Measurements from ENCODE around the gene PYCR2.

Gene PYCR2

GRCh38 chr1:225887030-225887314 lies 37.1 kb downstream of the PYCR2 start:
- Histone ChIP-seq H3K9me3 (ENCODE audit: low read length) (no peaks in the 10 kb centered on the region), H3K27ac (ENCODE audit: low read depth, low read length) (no peak overlapping the region), H3K4me1 (ENCODE audit: insufficient read depth, low read length) (no peaks in the 10 kb centered on the region), H3K9ac (ENCODE audit: low read length) (no peak overlapping the region), H3K4me3 (ENCODE audit: low read depth in 1 of 2, low read length in 2 of 2) (no peak overlapping the region), H3K36me3 (ENCODE audit: insufficient read depth, low read length) (no peaks in the 10 kb centered on the region), H3K27me3 (ENCODE audit: control insufficient read depth in 1 of 2, insufficient read depth in 2 of 2, low read length in 2 of 2) (no peaks in the 10 kb centered on the region)

GRCh38 chr1:225886159-225887029 lies 37.7 kb downstream of the PYCR2 start:
- no peak overlapping the region for H3K9ac ChIP-seq (ENCODE audit: low read length)
- no peak overlapping the region for H3K27ac ChIP-seq (ENCODE audit: low read depth, low read length)
- H3K4me1 ChIP-seq (ENCODE audit: insufficient read depth, low read length) = peaks cover under 1% of the 10 kb centered on the region
- H3K27me3 ChIP-seq (ENCODE audit: control insufficient read depth in 1 of 2, insufficient read depth in 2 of 2, low read length in 2 of 2) = no peaks in the 10 kb centered on the region
- H3K4me3 ChIP-seq (ENCODE audit: low read depth in 1 of 2, low read length in 2 of 2) = no peak overlapping the region
- no peaks in the 10 kb centered on the region for H3K36me3 ChIP-seq (ENCODE audit: insufficient read depth, low read length)
- no peaks in the 10 kb centered on the region for H3K9me3 ChIP-seq (ENCODE audit: low read length)

GRCh38 chr1:225885336-225885735 lies 38.7 kb downstream of the PYCR2 start:
- H3K9me3 ChIP-seq (ENCODE audit: low read length) = no peaks in the 10 kb centered on the region
- no peak overlapping the region for H3K9ac ChIP-seq (ENCODE audit: low read length)
- no peak overlapping the region for H3K27ac ChIP-seq (ENCODE audit: low read depth, low read length)

GRCh38 chr1:225883616-225884265 lies 40.3 kb downstream of the PYCR2 start:
- Histone ChIP-seq H3K4me3 (ENCODE audit: low read depth in 1 of 2, low read length in 2 of 2) (peak overlapping the region in 1 of 2 donors; percentile 95), H3K9me3 (ENCODE audit: low read length) (no peaks in the 10 kb centered on the region), H3K4me1 (ENCODE audit: insufficient read depth, low read length) (peaks cover 27% of the 10 kb centered on the region), H3K9ac (ENCODE audit: low read length) (no peak overlapping the region), H3K27ac (ENCODE audit: low read depth, low read length) (no peak overlapping the region), H3K36me3 (ENCODE audit: insufficient read depth, low read length) (peaks cover 2% of the 10 kb centered on the region), H3K27me3 (ENCODE audit: control insufficient read depth in 1 of 2, insufficient read depth in 2 of 2, low read length in 2 of 2) (no peaks in the 10 kb centered on the region)

More at GRCh38 chr1:225885336-225885735, 38.7 kb downstream of the PYCR2 start:
- no peaks in the 10 kb centered on the region for H3K36me3 ChIP-seq (ENCODE audit: insufficient read depth, low read length)
- no peak overlapping the region for H3K4me3 ChIP-seq (ENCODE audit: low read depth in 1 of 2, low read length in 2 of 2)
- H3K27me3 ChIP-seq (ENCODE audit: control insufficient read depth in 1 of 2, insufficient read depth in 2 of 2, low read length in 2 of 2) = no peaks in the 10 kb centered on the region
- H3K4me1 ChIP-seq (ENCODE audit: insufficient read depth, low read length) = peaks cover 11% of the 10 kb centered on the region

- peak overlapping the region; percentile 71 for H3K9ac ChIP-seq (ENCODE audit: low read length)
- no peaks in the 10 kb centered on the region for H3K9me3 ChIP-seq (ENCODE audit: low read length)
- H3K4me3 ChIP-seq (ENCODE audit: low read depth in 1 of 2, low read length in 2 of 2) = peak overlapping the region; percentile 89 to 95
- H3K27ac ChIP-seq (ENCODE audit: low read depth, low read length) = peak overlapping the region; percentile 83
- peaks cover 9% of the 10 kb centered on the region for H3K36me3 ChIP-seq (ENCODE audit: insufficient read depth, low read length)
- H3K27me3 ChIP-seq (ENCODE audit: control insufficient read depth in 1 of 2, insufficient read depth in 2 of 2, low read length in 2 of 2) = no peaks in the 10 kb centered on the region
- H3K4me1 ChIP-seq (ENCODE audit: insufficient read depth, low read length) = peaks cover 35% of the 10 kb centered on the region
Measured at GRCh38 chr1:225882694-225883615, 41.1 kb downstream of the PYCR2 start.

- Histone ChIP-seq H3K9ac (ENCODE audit: low read length) (peak within 1 kb of the TSS; percentile 71), H3K27me3 (ENCODE audit: control insufficient read depth in 1 of 2, insufficient read depth in 2 of 2, low read length in 2 of 2) (no peaks in the 10 kb centered on the region), H3K9me3 (ENCODE audit: low read length) (no peaks in the 10 kb centered on the region), H3K4me1 (ENCODE audit: insufficient read depth, low read length) (peaks cover 42% of the 10 kb centered on the region), H3K4me3 (ENCODE audit: low read depth in 1 of 2, low read length in 2 of 2) (peak within 1 kb of the TSS; percentile 89 to 95), H3K36me3 (ENCODE audit: insufficient read depth, low read length) (peaks cover 14% of the 10 kb centered on the region), H3K27ac (ENCODE audit: low read depth, low read length) (peak within 1 kb of the TSS; percentile 83)
Measured at GRCh38 chr1:225881959-225882693, 41.9 kb downstream of the PYCR2 start, which contains the start of gene TMEM63A. Gene TMEM63A (minus strand): TSS chr1:225882380. CDS start chr1:225877580, 4,800 bp downstream.

- Histone ChIP-seq H3K9ac (ENCODE audit: low read length) (peak overlapping the region; percentile 55), H3K4me3 (ENCODE audit: low read depth in 1 of 2, low read length in 2 of 2) (peak overlapping the region; percentile 89 to 95), H3K4me1 (ENCODE audit: insufficient read depth, low read length) (peaks cover 42% of the 10 kb centered on the region), H3K27me3 (ENCODE audit: control insufficient read depth in 1 of 2, insufficient read depth in 2 of 2, low read length in 2 of 2) (no peaks in the 10 kb centered on the region), H3K36me3 (ENCODE audit: insufficient read depth, low read length) (peaks cover 18% of the 10 kb centered on the region), H3K27ac (ENCODE audit: low read depth, low read length) (peak overlapping the region; percentile 83), H3K9me3 (ENCODE audit: low read length) (no peaks in the 10 kb centered on the region)
Measured at GRCh38 chr1:225881081-225881958, 42.7 kb downstream of the PYCR2 start.

- Histone ChIP-seq H3K27ac (ENCODE audit: low read depth, low read length) (peak overlapping the region; percentile 83), H3K9me3 (ENCODE audit: low read length) (no peaks in the 10 kb centered on the region), H3K36me3 (ENCODE audit: insufficient read depth, low read length) (peaks cover 22% of the 10 kb centered on the region), H3K27me3 (ENCODE audit: control insufficient read depth in 1 of 2, insufficient read depth in 2 of 2, low read length in 2 of 2) (no peaks in the 10 kb centered on the region), H3K9ac (ENCODE audit: low read length) (peak overlapping the region; percentile 55), H3K4me1 (ENCODE audit: insufficient read depth, low read length) (peaks cover 42% of the 10 kb centered on the region), H3K4me3 (ENCODE audit: low read depth in 1 of 2, low read length in 2 of 2) (peak overlapping the region; percentile 89 to 95)
Measured at GRCh38 chr1:225880636-225881035, 43.4 kb downstream of the PYCR2 start.

- peaks cover 42% of the 10 kb centered on the region for H3K4me1 ChIP-seq (ENCODE audit: insufficient read depth, low read length)
- H3K9me3 ChIP-seq (ENCODE audit: low read length) = no peaks in the 10 kb centered on the region
- H3K4me3 ChIP-seq (ENCODE audit: low read depth in 1 of 2, low read length in 2 of 2) = peak overlapping the region in 1 of 2 donors; percentile 95
- H3K9ac ChIP-seq (ENCODE audit: low read length) = no peak overlapping the region
- H3K27ac ChIP-seq (ENCODE audit: low read depth, low read length) = no peak overlapping the region
- H3K36me3 ChIP-seq (ENCODE audit: insufficient read depth, low read length) = peaks cover 25% of the 10 kb centered on the region
- no peaks in the 10 kb centered on the region for H3K27me3 ChIP-seq (ENCODE audit: control insufficient read depth in 1 of 2, insufficient read depth in 2 of 2, low read length in 2 of 2)
Measured at GRCh38 chr1:225880222-225880588, 43.8 kb downstream of the PYCR2 start.

Data from muscle layer of colon (tissue), 2 donors.